GM18870 (cell line): ENCODE data around the gene RTBDN.

Experiments
- ATAC-seq: cut with Tn5 transposase; IDR thresholded peaks from one replicate; pipeline ENCODE4 v1.9.1; 2021; ENCODE audit warnings: moderate library complexity; ENCODE audit not compliant: unreplicated experiment

RTBDN gene

DNA sequence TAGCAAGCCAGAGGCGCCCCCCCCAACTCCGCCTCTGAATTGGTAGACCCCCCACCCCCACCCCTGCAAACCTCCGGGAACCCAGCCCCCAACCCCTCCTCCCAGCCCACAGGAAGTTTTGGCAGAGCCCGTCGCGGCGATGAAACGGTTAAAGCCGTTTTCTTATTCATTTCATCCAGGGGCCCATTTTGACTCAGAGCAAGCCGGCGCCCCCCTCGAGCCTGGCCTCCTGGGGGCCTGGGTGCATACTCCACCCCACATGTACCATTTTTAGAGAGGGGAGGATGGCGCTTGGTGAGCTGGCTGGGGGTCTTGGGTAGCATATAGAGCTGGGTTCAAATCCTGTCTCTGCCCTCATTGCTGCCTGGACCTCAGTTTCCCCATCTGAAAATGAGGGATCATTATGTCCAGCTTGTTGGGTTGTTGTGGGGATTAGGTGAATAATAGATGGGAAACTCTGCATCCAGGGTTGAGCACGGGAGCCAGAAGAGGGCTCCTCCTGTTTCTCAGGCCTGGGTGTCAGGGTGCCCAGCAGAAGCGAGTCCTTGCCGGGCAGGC is 51.0 kb downstream of the RTBDN start:
- no peak for ATAC-seq

DNA sequence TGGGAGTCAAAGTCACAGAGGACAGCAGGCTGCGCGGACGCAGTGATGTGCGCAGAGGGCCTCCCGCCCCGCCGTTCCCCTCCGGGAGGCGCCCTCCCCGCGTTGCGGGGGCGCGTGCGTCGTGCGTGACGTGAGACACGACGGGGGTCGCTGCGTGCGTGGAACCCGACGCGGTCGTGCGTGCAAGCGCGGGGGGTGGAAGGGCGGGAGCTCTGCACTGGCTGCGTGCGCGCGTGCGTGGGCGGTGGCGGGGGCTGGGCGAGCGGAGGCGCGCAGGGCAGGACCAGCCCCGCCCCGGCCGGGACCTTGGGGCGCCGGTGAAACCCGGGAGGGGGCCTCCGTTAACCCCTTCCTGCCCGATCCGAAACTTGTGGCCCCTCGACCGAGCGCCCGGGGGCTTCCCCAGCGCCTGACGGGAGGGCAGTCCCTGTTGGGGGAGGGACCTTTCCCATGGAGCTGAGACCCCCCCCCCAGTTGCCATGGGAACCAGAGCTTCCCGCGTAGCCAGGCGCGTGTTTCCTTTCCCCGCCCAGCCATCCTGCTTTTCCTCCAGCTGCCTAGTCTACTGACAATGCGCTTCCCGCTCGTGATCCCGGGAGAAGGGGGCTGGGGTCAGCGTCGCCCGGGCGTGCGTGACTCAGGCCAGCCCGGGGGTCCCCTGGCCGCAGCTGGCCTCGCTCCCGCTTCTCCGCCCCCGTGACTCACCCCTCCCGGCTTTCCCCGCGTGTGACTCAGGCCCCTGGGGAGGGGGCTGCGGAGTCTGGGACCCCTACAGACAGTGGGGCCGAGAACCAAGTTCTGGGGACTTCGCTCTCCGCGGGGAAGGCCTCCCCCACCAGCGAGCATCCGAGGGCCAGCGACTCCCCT is 51.7 kb downstream of the RTBDN start:
- ATAC-seq = no peak

DNA sequence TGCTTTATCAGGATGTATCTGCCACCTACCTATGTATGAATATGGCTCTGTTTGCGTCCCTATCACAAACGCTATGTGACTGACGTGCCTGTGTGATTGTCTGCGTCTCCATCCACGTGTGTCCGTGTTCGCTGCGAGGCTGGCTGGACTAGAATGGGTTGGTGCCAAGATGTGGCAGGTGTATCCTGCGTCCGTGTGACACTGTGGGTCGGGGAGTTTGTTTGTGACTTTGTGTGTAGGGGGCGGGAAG is 52.3 kb downstream of the RTBDN start:
- no peak for ATAC-seq

DNA sequence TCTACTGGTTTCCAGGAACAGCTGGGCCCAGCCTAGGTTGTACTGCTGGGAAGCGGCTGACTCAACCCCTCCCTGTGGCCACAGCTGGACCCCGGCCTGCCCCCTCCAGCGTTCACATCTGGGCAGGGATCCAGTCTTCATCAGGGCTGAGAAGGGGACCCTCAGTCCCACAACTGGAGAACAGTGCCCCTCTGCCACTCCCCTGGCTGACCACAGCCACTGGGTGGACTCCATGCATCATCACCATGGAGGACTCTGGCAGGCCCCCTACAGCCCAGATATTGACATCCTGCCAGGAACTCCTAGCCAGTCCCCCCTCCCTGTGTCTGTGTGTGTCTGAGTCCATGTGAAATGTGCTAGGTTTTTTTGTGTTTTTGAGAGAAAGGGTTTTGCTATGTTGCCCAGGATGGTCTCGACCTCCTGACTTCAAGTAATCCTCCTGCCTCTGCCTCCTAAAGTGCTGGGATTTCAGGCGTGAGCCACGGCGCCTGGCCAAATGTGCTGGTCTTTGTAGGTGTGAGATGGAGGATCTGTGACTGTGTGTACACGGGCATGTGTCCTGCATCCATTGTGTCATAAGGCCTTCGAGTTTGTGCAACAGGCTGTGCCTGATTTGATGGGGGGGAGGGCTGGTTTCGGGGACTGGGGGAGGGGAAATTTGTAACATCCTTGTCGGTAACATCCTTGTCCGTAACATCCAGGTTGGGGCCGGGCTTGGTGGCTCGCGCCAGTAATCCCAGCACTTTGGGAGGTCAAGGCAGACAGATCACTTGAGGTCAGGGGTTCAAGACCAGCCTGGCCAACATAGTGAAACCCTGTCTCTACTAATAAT is 55.0 kb downstream of the RTBDN start:
- ATAC-seq = no peak

DNA sequence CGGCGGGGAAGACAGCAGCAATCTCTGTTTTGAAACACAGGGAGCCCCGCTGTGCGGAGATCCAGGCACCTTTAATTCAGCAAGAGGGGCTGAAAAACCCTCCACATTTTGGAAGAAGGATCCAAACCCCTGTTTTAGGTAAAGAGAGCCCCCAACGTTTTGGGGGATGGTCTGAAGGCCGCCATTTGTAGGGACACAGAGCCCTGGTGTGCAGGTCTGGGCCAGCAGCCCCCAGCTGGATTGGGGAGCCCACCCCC is 55.5 kb downstream of the RTBDN start:
- ATAC-seq = no peak

GRCh38 chr19:12778017-12778904 is 56.1 kb downstream of the RTBDN start:
- no peak for ATAC-seq

- ATAC-seq = no peak
These were observed 57.0 kb downstream of the RTBDN start for GRCh38 chr19:12777217-12778016.
